Measurements from ENCODE around the gene DNMT3B. TPM values are rescaled to one million over a fixed set of nuclear protein-coding genes. Genes with fewer than 3 reads are reported as not detected.
A peak's percentile ranks its signal among the peaks of the same experiment; 100 is the strongest.

Gene DNMT3B
- total and polyA plus RNA-seq, 9 of the 15 experiments (the other 6 are each of a cell fraction or from before 2014, with no cell fraction given), result 9.3 to 74.8 (median 49.1) TPM

DNA sequence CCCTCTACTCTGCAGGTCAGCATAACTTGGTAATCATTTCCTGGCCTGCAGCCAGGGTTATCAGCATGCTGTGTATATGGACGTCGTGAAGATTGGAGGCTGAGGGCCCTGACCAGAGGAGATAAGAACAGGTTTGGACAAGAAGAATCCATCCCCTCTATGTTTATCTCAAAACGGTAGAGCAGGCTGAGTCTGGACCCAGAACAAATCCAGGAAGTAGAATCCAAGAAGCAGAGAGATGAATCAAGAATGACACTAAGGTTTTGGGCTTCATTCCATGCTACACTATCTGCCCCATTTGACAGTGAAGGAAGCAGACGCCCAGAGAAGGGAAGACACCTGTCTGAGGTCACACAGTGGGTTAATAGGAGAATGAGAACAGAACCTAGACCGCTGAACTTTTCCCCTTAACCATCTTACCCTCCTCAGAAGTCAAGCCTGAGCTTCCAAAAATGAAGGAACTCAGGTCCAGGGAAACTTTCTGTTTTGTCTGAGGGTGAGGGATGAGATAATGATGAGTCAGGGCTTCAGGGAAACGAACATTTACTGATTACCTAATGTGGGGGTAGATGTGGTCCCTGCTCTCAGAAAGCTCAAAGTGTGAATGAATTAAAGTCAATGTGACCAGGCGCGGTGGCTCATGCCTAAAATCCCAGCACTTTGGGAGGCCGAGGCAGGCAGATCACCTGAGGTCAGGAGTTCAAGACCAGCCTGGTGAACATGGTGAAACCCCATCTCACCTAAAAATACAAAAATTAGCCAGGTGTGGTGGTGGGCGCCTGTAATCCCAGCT is 9.5 kb upstream of the DNMT3B start (continued):
- TF ChIP-seq, protein P1, sequence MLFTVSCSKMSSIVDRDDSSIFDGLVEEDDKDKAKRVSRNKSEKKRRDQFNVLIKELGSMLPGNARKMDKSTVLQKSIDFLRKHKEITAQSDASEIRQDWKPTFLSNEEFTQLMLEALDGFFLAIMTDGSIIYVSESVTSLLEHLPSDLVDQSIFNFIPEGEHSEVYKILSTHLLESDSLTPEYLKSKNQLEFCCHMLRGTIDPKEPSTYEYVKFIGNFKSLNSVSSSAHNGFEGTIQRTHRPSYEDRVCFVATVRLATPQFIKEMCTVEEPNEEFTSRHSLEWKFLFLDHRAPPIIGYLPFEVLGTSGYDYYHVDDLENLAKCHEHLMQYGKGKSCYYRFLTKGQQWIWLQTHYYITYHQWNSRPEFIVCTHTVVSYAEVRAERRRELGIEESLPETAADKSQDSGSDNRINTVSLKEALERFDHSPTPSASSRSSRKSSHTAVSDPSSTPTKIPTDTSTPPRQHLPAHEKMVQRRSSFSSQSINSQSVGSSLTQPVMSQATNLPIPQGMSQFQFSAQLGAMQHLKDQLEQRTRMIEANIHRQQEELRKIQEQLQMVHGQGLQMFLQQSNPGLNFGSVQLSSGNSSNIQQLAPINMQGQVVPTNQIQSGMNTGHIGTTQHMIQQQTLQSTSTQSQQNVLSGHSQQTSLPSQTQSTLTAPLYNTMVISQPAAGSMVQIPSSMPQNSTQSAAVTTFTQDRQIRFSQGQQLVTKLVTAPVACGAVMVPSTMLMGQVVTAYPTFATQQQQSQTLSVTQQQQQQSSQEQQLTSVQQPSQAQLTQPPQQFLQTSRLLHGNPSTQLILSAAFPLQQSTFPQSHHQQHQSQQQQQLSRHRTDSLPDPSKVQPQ (CRISPR knock-in tag; IDR thresholded peaks at IDR 0.05; ENCODE audit: borderline replicate concordance), result no peak
- TF ChIP-seq, protein P2, sequence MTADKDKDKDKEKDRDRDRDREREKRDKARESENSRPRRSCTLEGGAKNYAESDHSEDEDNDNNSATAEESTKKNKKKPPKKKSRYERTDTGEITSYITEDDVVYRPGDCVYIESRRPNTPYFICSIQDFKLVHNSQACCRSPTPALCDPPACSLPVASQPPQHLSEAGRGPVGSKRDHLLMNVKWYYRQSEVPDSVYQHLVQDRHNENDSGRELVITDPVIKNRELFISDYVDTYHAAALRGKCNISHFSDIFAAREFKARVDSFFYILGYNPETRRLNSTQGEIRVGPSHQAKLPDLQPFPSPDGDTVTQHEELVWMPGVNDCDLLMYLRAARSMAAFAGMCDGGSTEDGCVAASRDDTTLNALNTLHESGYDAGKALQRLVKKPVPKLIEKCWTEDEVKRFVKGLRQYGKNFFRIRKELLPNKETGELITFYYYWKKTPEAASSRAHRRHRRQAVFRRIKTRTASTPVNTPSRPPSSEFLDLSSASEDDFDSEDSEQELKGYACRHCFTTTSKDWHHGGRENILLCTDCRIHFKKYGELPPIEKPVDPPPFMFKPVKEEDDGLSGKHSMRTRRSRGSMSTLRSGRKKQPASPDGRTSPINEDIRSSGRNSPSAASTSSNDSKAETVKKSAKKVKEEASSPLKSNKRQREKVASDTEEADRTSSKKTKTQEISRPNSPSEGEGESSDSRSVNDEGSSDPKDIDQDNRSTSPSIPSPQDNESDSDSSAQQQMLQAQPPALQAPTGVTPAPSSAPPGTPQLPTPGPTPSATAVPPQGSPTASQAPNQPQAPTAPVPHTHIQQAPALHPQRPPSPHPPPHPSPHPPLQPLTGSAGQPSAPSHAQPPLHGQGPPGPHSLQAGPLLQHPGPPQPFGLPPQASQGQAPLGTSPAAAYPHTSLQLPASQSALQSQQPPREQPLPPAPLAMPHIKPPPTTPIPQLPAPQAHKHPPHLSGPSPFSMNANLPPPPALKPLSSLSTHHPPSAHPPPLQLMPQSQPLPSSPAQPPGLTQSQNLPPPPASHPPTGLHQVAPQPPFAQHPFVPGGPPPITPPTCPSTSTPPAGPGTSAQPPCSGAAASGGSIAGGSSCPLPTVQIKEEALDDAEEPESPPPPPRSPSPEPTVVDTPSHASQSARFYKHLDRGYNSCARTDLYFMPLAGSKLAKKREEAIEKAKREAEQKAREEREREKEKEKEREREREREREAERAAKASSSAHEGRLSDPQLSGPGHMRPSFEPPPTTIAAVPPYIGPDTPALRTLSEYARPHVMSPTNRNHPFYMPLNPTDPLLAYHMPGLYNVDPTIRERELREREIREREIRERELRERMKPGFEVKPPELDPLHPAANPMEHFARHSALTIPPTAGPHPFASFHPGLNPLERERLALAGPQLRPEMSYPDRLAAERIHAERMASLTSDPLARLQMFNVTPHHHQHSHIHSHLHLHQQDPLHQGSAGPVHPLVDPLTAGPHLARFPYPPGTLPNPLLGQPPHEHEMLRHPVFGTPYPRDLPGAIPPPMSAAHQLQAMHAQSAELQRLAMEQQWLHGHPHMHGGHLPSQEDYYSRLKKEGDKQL (CRISPR knock-in tag; IDR thresholded peaks at IDR 0.05; ENCODE audit: borderline replicate concordance), result no peak
- TF ChIP-seq ARID1B (IDR thresholded peaks at IDR 0.05) (peak; percentile 99), NFE2L1 (tag; IDR thresholded peaks at IDR 0.05; ENCODE audit: borderline replicate concordance, low read depth) (no peak), CC2D1A (IDR thresholded peaks at IDR 0.05) (peak; percentile 98), MAFF (IDR thresholded peaks at IDR 0.05; ENCODE audit: low read length) (peak; percentile 95), ARHGAP35 (IDR thresholded peaks at IDR 0.05; ENCODE audit: partially characterized antibody) (no peak), RNF2 (IDR thresholded peaks at IDR 0.05) (peak; percentile 95), HSF4 (CRISPR knock-in tag; IDR thresholded peaks at IDR 0.05; ENCODE audit: borderline replicate concordance) (no peak), ZNF253 (CRISPR knock-in tag; conservative IDR thresholded peaks at IDR 0.05) (no peak), NCOA1 (IDR thresholded peaks at IDR 0.05; ENCODE audit: low read depth) (peak; percentile 91), ZC3H8 (IDR thresholded peaks at IDR 0.05) (0 out of 2 replicates have a peak, but pooled peaks have one; percentile 3), KDM4B (IDR thresholded peaks at IDR 0.05; ENCODE audit: borderline replicate concordance in 2 of 2, low read depth in 1 of 2) (no peak), ZFX (CRISPR knock-in tag; IDR thresholded peaks at IDR 0.05) (peak; percentile 67), ELF4 (CRISPR knock-in tag; IDR thresholded peaks at IDR 0.05) (peak; percentile 92)
- TF ChIP-seq, protein P3, sequence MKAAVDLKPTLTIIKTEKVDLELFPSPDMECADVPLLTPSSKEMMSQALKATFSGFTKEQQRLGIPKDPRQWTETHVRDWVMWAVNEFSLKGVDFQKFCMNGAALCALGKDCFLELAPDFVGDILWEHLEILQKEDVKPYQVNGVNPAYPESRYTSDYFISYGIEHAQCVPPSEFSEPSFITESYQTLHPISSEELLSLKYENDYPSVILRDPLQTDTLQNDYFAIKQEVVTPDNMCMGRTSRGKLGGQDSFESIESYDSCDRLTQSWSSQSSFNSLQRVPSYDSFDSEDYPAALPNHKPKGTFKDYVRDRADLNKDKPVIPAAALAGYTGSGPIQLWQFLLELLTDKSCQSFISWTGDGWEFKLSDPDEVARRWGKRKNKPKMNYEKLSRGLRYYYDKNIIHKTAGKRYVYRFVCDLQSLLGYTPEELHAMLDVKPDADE (conservative IDR thresholded peaks at IDR 0.05; ENCODE audit: control insufficient read depth, low read depth, low read length), result peak; percentile 78; the same call in 1 of the 2 replicates
- TF ChIP-seq, protein P4, sequence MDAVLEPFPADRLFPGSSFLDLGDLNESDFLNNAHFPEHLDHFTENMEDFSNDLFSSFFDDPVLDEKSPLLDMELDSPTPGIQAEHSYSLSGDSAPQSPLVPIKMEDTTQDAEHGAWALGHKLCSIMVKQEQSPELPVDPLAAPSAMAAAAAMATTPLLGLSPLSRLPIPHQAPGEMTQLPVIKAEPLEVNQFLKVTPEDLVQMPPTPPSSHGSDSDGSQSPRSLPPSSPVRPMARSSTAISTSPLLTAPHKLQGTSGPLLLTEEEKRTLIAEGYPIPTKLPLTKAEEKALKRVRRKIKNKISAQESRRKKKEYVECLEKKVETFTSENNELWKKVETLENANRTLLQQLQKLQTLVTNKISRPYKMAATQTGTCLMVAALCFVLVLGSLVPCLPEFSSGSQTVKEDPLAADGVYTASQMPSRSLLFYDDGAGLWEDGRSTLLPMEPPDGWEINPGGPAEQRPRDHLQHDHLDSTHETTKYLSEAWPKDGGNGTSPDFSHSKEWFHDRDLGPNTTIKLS (IDR thresholded peaks at IDR 0.05; ENCODE audit: borderline replicate concordance, low read depth), result peak; percentile 53; the same call in 1 of the 2 replicates

All from K562 (cell line).